ENCODE data around the gene FREM1.

Gene FREM1

GRCh38 chr9:14748373-14748772 lies 161.9 kb downstream of the FREM1 start:
- H3K27ac Mint-ChIP-seq = no peak overlapping the region
- no peak for DNase-seq

GRCh38 chr9:14747111-14747510 lies 163.1 kb downstream of the FREM1 start:
- H3K36me3 Mint-ChIP-seq (ENCODE audit: insufficient read depth) = no peaks in the 10 kb centered on the region
- H3K4me1 Mint-ChIP-seq (ENCODE audit: low read depth in 2 of 2) = no peaks in the 10 kb centered on the region
- H3K4me3 Mint-ChIP-seq = no peak overlapping the region
- no peak overlapping the region for H3K27ac Mint-ChIP-seq
- peaks cover 38 to 45% of the 10 kb centered on the region in 2 donors for H3K27me3 Mint-ChIP-seq
- H3K9me3 Mint-ChIP-seq = peaks cover 0 to 7% of the 10 kb centered on the region in 2 donors
- DNase-seq = no peak
- no peak for ATAC-seq (replicated peaks)

More at GRCh38 chr9:14748373-14748772, 161.9 kb downstream of the FREM1 start:
- Mint-ChIP-seq H3K36me3 (ENCODE audit: insufficient read depth) (no peaks in the 10 kb centered on the region), H3K27me3 (peaks cover 45 to 49% of the 10 kb centered on the region in 2 donors), H3K4me1 (ENCODE audit: low read depth in 2 of 2) (no peaks in the 10 kb centered on the region), H3K4me3 (no peak overlapping the region), H3K9me3 (peaks cover 0 to 7% of the 10 kb centered on the region in 2 donors)
- ATAC-seq (replicated peaks) = no peak

GRCh38 chr9:14746626-14747025 lies 163.6 kb downstream of the FREM1 start:
- ATAC-seq (replicated peaks) (no peak), DNase-seq (no peak)
- no peaks in the 10 kb centered on the region for H3K36me3 Mint-ChIP-seq (ENCODE audit: insufficient read depth)
- peaks cover 33 to 41% of the 10 kb centered on the region in 2 donors for H3K27me3 Mint-ChIP-seq
- no peaks in the 10 kb centered on the region for H3K4me1 Mint-ChIP-seq (ENCODE audit: low read depth in 2 of 2)
- H3K9me3 Mint-ChIP-seq = peaks cover 0 to 7% of the 10 kb centered on the region in 2 donors
- H3K4me3 Mint-ChIP-seq = no peak overlapping the region
- no peak overlapping the region for H3K27ac Mint-ChIP-seq

GRCh38 chr9:14744768-14745167 lies 165.5 kb downstream of the FREM1 start:
- Mint-ChIP-seq H3K27ac (no peak overlapping the region), H3K9me3 (peaks cover 0 to 7% of the 10 kb centered on the region in 2 donors), H3K4me3 (no peak overlapping the region), H3K36me3 (ENCODE audit: insufficient read depth) (no peaks in the 10 kb centered on the region), H3K27me3 (peaks cover 21 to 27% of the 10 kb centered on the region in 2 donors), H3K4me1 (ENCODE audit: low read depth in 2 of 2) (no peaks in the 10 kb centered on the region)
- ATAC-seq (replicated peaks) = no peak
- no peak for DNase-seq

GRCh38 chr9:14741369-14741768 lies 168.9 kb downstream of the FREM1 start:
- no peak overlapping the region for H3K4me3 Mint-ChIP-seq
- H3K27ac Mint-ChIP-seq = no peak overlapping the region
- H3K27me3 Mint-ChIP-seq = peaks cover 19 to 22% of the 10 kb centered on the region in 2 donors
- no peaks in the 10 kb centered on the region for H3K4me1 Mint-ChIP-seq (ENCODE audit: low read depth in 2 of 2)
- ATAC-seq (replicated peaks) (no peak), DNase-seq (no peak)
- no peaks in the 10 kb centered on the region for H3K36me3 Mint-ChIP-seq (ENCODE audit: insufficient read depth)
- H3K9me3 Mint-ChIP-seq = peaks cover 0 to 7% of the 10 kb centered on the region in 2 donors

GRCh38 chr9:14733133-14733532 lies 177.1 kb downstream of the FREM1 start:
- H3K27me3 Mint-ChIP-seq = peaks cover 20 to 24% of the 10 kb centered on the region in 2 donors
- no peak for DNase-seq
- H3K27ac Mint-ChIP-seq = no peak overlapping the region
- H3K9me3 Mint-ChIP-seq = no peaks in the 10 kb centered on the region
- H3K36me3 Mint-ChIP-seq (ENCODE audit: insufficient read depth) = no peaks in the 10 kb centered on the region
- no peak for ATAC-seq (replicated peaks)
- H3K4me1 Mint-ChIP-seq (ENCODE audit: low read depth in 2 of 2) = no peaks in the 10 kb centered on the region
- H3K4me3 Mint-ChIP-seq = no peak overlapping the region

- Mint-ChIP-seq H3K4me3 (no peak overlapping the region), H3K27me3 (peaks cover 11 to 14% of the 10 kb centered on the region in 2 donors), H3K4me1 (ENCODE audit: low read depth in 2 of 2) (no peaks in the 10 kb centered on the region)
Observed at GRCh38 chr9:14731294-14731981, 178.8 kb downstream of the FREM1 start.

GRCh38 chr9:14730461-14730898 lies 179.7 kb downstream of the FREM1 start:
- H3K36me3 Mint-ChIP-seq (ENCODE audit: insufficient read depth) = no peaks in the 10 kb centered on the region
- no peak for DNase-seq
- no peak overlapping the region for H3K27ac Mint-ChIP-seq
- no peaks in the 10 kb centered on the region for H3K9me3 Mint-ChIP-seq
- ATAC-seq (replicated peaks) = no peak
- H3K4me3 Mint-ChIP-seq = no peak overlapping the region
- peaks cover 8 to 11% of the 10 kb centered on the region in 2 donors for H3K27me3 Mint-ChIP-seq
- H3K4me1 Mint-ChIP-seq (ENCODE audit: low read depth in 2 of 2) = no peaks in the 10 kb centered on the region

More at GRCh38 chr9:14731294-14731981, 178.8 kb downstream of the FREM1 start:
- no peak overlapping the region for H3K27ac Mint-ChIP-seq
- ATAC-seq (replicated peaks) (no peak), DNase-seq (no peak)
- H3K36me3 Mint-ChIP-seq (ENCODE audit: insufficient read depth) = no peaks in the 10 kb centered on the region
- no peaks in the 10 kb centered on the region for H3K9me3 Mint-ChIP-seq

- H3K27me3 Mint-ChIP-seq = peaks cover 27 to 45% of the 10 kb centered on the region in 2 donors
- no peaks in the 10 kb centered on the region for H3K9me3 Mint-ChIP-seq
- H3K36me3 Mint-ChIP-seq (ENCODE audit: insufficient read depth) = no peaks in the 10 kb centered on the region
- DNase-seq = no peak
- ATAC-seq (replicated peaks) = no peak
- H3K4me3 Mint-ChIP-seq = no peak overlapping the region
- H3K4me1 Mint-ChIP-seq (ENCODE audit: low read depth in 2 of 2) = no peaks in the 10 kb centered on the region
- no peak overlapping the region for H3K27ac Mint-ChIP-seq
Observed at GRCh38 chr9:14723301-14723700, 186.9 kb downstream of the FREM1 start.

GRCh38 chr9:14722391-14723035 lies 187.7 kb downstream of the FREM1 start, which contains the start of gene CER1:
Gene CER1, minus strand, starts transcription at chr9:14722733. Its CDS starts 61 bp downstream, at chr9:14722672.
- no peak within 1 kb of the TSS for H3K27ac Mint-ChIP-seq
- no peaks in the 10 kb centered on the region for H3K9me3 Mint-ChIP-seq
- H3K36me3 Mint-ChIP-seq (ENCODE audit: insufficient read depth) = no peaks in the 10 kb centered on the region
- no peaks in the 10 kb centered on the region for H3K4me1 Mint-ChIP-seq (ENCODE audit: low read depth in 2 of 2)
- peaks cover 33 to 45% of the 10 kb centered on the region in 2 donors for H3K27me3 Mint-ChIP-seq
- no peak within 1 kb of the TSS for H3K4me3 Mint-ChIP-seq
- no peak for ATAC-seq (replicated peaks)
- DNase-seq = no peak

GRCh38 chr9:14719231-14719923 lies 190.9 kb downstream of the FREM1 start:
- no peaks in the 10 kb centered on the region for H3K36me3 Mint-ChIP-seq (ENCODE audit: insufficient read depth)
- ATAC-seq (replicated peaks) (no peak), DNase-seq (no peak)
- H3K27me3 Mint-ChIP-seq = peaks cover 23 to 36% of the 10 kb centered on the region in 2 donors
- H3K27ac Mint-ChIP-seq = no peak overlapping the region
- H3K4me1 Mint-ChIP-seq (ENCODE audit: low read depth in 2 of 2) = no peaks in the 10 kb centered on the region
- no peaks in the 10 kb centered on the region for H3K9me3 Mint-ChIP-seq
- no peak overlapping the region for H3K4me3 Mint-ChIP-seq

- H3K27ac Mint-ChIP-seq = no peak overlapping the region
Observed at GRCh38 chr9:14715102-14715501, 195.1 kb downstream of the FREM1 start.

GRCh38 chr9:14713187-14713767 lies 197.0 kb downstream of the FREM1 start:
- H3K27me3 Mint-ChIP-seq = peaks cover 44 to 45% of the 10 kb centered on the region in 2 donors
- H3K9me3 Mint-ChIP-seq = peaks cover 3 to 8% of the 10 kb centered on the region in 2 donors
- no peak for DNase-seq
- H3K36me3 Mint-ChIP-seq (ENCODE audit: insufficient read depth) = no peaks in the 10 kb centered on the region
- H3K4me3 Mint-ChIP-seq = no peak overlapping the region
- no peaks in the 10 kb centered on the region for H3K4me1 Mint-ChIP-seq (ENCODE audit: low read depth in 2 of 2)
- H3K27ac Mint-ChIP-seq = no peak overlapping the region
- no peak for ATAC-seq (replicated peaks)

More at GRCh38 chr9:14715102-14715501, 195.1 kb downstream of the FREM1 start:
- DNase-seq (no peak), ATAC-seq (replicated peaks) (no peak)
- Mint-ChIP-seq H3K9me3 (peaks cover 0 to 2% of the 10 kb centered on the region in 2 donors), H3K27me3 (peaks cover 28 to 38% of the 10 kb centered on the region in 2 donors), H3K4me3 (no peak overlapping the region), H3K36me3 (ENCODE audit: insufficient read depth) (no peaks in the 10 kb centered on the region), H3K4me1 (ENCODE audit: low read depth in 2 of 2) (no peaks in the 10 kb centered on the region)

Data from effector memory CD8-positive, alpha-beta T cell (primary cell).